Measurements from ENCODE around the gene GRM7. TPM values are rescaled to one million over a fixed set of nuclear protein-coding genes. Genes with fewer than 3 reads are reported as not detected.
"Not testable (repeated sequence)": the region's sequence is repeated elsewhere in the genome, so short reads cannot be mapped to it uniquely, and the experiment has no call there.

GRM7 gene
- total and polyA plus RNA-seq, 2 donors (not counting 1 experiment from before 2014, with no cell fraction given) = not detected

DNA sequence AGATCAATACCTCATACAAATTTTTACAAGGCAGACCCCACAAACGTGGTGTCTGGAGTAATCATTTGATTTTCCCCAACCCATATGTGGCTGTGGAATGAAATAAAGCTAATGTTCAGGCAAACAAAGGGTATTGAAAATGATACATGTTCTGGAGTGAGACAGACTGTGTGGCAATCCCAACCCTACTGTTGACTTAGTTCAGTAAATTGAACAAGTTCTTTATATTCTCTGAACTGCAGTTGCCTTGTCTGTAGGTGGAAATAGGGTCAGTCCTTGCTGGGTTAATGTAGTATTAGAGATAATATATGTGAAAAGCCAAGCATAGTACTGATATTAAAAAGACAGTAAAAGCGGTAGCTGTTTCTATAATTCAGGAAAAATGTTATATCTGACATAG, 69.0 kb downstream of the GRM7 start:
- intact Hi-C loops (cut with micrococcal nuclease) = no loop called here
- TF ChIP-seq EZH2 (IDR thresholded peaks at IDR 0.05; ENCODE audit: borderline replicate concordance, insufficient read depth, low read depth, low read length, poor library complexity, severe bottlenecking) = no peak
- TF ChIP-seq, protein P1, sequence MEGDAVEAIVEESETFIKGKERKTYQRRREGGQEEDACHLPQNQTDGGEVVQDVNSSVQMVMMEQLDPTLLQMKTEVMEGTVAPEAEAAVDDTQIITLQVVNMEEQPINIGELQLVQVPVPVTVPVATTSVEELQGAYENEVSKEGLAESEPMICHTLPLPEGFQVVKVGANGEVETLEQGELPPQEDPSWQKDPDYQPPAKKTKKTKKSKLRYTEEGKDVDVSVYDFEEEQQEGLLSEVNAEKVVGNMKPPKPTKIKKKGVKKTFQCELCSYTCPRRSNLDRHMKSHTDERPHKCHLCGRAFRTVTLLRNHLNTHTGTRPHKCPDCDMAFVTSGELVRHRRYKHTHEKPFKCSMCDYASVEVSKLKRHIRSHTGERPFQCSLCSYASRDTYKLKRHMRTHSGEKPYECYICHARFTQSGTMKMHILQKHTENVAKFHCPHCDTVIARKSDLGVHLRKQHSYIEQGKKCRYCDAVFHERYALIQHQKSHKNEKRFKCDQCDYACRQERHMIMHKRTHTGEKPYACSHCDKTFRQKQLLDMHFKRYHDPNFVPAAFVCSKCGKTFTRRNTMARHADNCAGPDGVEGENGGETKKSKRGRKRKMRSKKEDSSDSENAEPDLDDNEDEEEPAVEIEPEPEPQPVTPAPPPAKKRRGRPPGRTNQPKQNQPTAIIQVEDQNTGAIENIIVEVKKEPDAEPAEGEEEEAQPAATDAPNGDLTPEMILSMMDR (IDR thresholded peaks at IDR 0.05) = no peak
- Histone ChIP-seq H3K4me1 (ENCODE audit: control insufficient read depth in 2 of 2, insufficient read depth in 2 of 2, low read length in 2 of 2) (no peaks in the 10 kb centered on the region), H3K27me3 (replicated peaks in 1 of 4; ENCODE audit: control extremely low read depth in 1 of 4, control insufficient read depth in 3 of 4, insufficient read depth in 4 of 4, low read length in 3 of 4) (no peaks in the 10 kb centered on the region), H3K4me3 (ENCODE audit: control extremely low read depth in 1 of 5, extremely low read depth in 1 of 5, insufficient read depth in 1 of 5, low read depth in 2 of 5, low read length in 4 of 5) (no peak overlapping the region), H2AFZ (ENCODE audit: insufficient read depth, low read depth, low read length, poor library complexity, severe bottlenecking) (no peak overlapping the region), H3K36me3 (replicated peaks in 1 of 2; ENCODE audit: control extremely low read depth in 1 of 2, control insufficient read depth in 1 of 2, extremely low read depth in 1 of 2, insufficient read depth in 2 of 2, low read length in 1 of 2) (no peaks in the 10 kb centered on the region), H3K9me3 (ENCODE audit: control extremely low read depth in 1 of 3, control insufficient read depth in 2 of 3, insufficient read depth in 1 of 3, low read length in 2 of 3) (no peaks in the 10 kb centered on the region), H3K27ac (ENCODE audit: low read length in 2 of 2) (no peak overlapping the region), H4K20me1 (ENCODE audit: control insufficient read depth, insufficient read depth, low read length, poor library complexity, severe bottlenecking) (no peaks in the 10 kb centered on the region), H3K4me2 (replicated peaks; ENCODE audit: low read depth, low read length, poor library complexity, severe bottlenecking) (no peak overlapping the region), H3K79me2 (ENCODE audit: control insufficient read depth, insufficient read depth, low read length) (no peaks in the 10 kb centered on the region), H3K9ac (ENCODE audit: low read length) (no peak overlapping the region)
- no peak overlapping the region for H3K27ac Mint-ChIP-seq
- no peak for ATAC-seq (ENCODE audit: low read depth)
- WGBS (ENCODE audit: insufficient coverage) = no CpG with 5 or more reads among the region's 2 CpGs
- H3K4me1 Mint-ChIP-seq = no peaks in the 10 kb centered on the region
- no peak for DNase-seq
- CTCF ChIA-PET = no interaction called here
- no peaks in the 10 kb centered on the region for H3K27me3 Mint-ChIP-seq
- peaks cover 2% of the 10 kb centered on the region for H3K9me3 Mint-ChIP-seq (ENCODE audit: insufficient read depth)
- no peak overlapping the region for H3K4me3 Mint-ChIP-seq
- POLR2A ChIA-PET = no interaction called here

DNA sequence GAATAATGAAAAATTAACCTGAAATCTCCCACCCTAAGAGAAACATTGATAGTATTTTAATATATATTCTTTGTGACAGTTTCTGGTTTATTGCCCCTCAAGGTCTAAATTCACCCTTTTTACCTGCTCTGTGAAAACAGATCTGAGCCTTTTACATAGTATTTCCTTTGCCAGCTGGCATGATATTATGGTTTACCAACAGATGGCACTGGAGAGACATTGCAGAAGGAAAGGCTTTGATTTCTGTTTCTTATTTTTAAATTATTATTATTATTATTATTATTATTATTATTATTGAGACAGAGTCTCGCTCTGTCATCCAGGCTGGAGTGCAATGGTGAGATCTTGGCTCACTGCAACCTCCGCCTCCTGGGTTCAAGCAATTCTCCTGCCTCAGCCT, 74.5 kb downstream of the GRM7 start:
- H3K4me3 ChIP-seq (ENCODE audit: control extremely low read depth in 1 of 5, extremely low read depth in 1 of 5, insufficient read depth in 1 of 5, low read depth in 2 of 5, low read length in 4 of 5); CTCF ChIA-PET: not testable (repeated sequence)

More for the DNA sequence above, 74.5 kb downstream of the GRM7 start:
- H3K9me3 ChIP-seq (ENCODE audit: control extremely low read depth in 1 of 3, control insufficient read depth in 2 of 3, insufficient read depth in 1 of 3, low read length in 2 of 3); H3K4me3 Mint-ChIP-seq; H3K79me2 ChIP-seq (ENCODE audit: control insufficient read depth, insufficient read depth, low read length); H3K4me1 ChIP-seq (ENCODE audit: control insufficient read depth in 2 of 2, insufficient read depth in 2 of 2, low read length in 2 of 2); H3K4me2 ChIP-seq (replicated peaks; ENCODE audit: low read depth, low read length, poor library complexity, severe bottlenecking); H3K36me3 ChIP-seq (replicated peaks in 1 of 2; ENCODE audit: control extremely low read depth in 1 of 2, control insufficient read depth in 1 of 2, extremely low read depth in 1 of 2, insufficient read depth in 2 of 2, low read length in 1 of 2); H3K27ac ChIP-seq (ENCODE audit: low read length in 2 of 2); ATAC-seq (ENCODE audit: low read depth); DNase-seq; POLR2A ChIA-PET; H3K27me3 Mint-ChIP-seq; H3K27ac Mint-ChIP-seq; intact Hi-C loops (cut with micrococcal nuclease); H3K27me3 ChIP-seq (replicated peaks in 1 of 4; ENCODE audit: control extremely low read depth in 1 of 4, control insufficient read depth in 3 of 4, insufficient read depth in 4 of 4, low read length in 3 of 4); H2AFZ ChIP-seq (ENCODE audit: insufficient read depth, low read depth, low read length, poor library complexity, severe bottlenecking); H3K9ac ChIP-seq (ENCODE audit: low read length); H4K20me1 ChIP-seq (ENCODE audit: control insufficient read depth, insufficient read depth, low read length, poor library complexity, severe bottlenecking); H3K4me1 Mint-ChIP-seq; H3K9me3 Mint-ChIP-seq (ENCODE audit: insufficient read depth): not testable (repeated sequence)
- 100% methylated on average over 1 of the region's 2 CpGs for WGBS (ENCODE audit: insufficient coverage)
